ENCODE results near the gene ZGRF1.
"Not testable (repeated sequence)": the region's sequence is repeated elsewhere in the genome, so short reads cannot be mapped to it uniquely, and the experiment has no call there.

ZGRF1 gene

DNA sequence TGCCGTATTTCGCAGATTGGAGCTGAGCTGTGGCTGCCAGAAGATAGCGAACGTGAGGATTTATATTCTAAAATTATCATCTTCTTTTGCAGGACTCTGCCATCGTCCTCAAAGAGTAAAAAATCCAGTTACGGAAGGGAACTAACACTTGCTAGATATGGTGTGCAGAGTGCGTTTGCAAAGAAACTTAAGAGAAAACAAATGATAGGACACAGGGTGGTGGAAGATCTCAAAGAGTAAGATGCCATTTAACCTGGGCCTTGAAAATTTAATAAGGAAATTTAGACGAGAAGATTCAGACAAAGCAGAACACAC is 800 bp upstream of the ZGRF1 start:
- TF ChIP-seq, protein P1, sequence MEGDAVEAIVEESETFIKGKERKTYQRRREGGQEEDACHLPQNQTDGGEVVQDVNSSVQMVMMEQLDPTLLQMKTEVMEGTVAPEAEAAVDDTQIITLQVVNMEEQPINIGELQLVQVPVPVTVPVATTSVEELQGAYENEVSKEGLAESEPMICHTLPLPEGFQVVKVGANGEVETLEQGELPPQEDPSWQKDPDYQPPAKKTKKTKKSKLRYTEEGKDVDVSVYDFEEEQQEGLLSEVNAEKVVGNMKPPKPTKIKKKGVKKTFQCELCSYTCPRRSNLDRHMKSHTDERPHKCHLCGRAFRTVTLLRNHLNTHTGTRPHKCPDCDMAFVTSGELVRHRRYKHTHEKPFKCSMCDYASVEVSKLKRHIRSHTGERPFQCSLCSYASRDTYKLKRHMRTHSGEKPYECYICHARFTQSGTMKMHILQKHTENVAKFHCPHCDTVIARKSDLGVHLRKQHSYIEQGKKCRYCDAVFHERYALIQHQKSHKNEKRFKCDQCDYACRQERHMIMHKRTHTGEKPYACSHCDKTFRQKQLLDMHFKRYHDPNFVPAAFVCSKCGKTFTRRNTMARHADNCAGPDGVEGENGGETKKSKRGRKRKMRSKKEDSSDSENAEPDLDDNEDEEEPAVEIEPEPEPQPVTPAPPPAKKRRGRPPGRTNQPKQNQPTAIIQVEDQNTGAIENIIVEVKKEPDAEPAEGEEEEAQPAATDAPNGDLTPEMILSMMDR (IDR thresholded peaks at IDR 0.05; ENCODE audit: low read depth, low read length, missing control alignments), result no peak
- peak overlapping the region; percentile 79 for H3K4me3 ChIP-seq (ENCODE audit: low read depth, low read length)

DNA sequence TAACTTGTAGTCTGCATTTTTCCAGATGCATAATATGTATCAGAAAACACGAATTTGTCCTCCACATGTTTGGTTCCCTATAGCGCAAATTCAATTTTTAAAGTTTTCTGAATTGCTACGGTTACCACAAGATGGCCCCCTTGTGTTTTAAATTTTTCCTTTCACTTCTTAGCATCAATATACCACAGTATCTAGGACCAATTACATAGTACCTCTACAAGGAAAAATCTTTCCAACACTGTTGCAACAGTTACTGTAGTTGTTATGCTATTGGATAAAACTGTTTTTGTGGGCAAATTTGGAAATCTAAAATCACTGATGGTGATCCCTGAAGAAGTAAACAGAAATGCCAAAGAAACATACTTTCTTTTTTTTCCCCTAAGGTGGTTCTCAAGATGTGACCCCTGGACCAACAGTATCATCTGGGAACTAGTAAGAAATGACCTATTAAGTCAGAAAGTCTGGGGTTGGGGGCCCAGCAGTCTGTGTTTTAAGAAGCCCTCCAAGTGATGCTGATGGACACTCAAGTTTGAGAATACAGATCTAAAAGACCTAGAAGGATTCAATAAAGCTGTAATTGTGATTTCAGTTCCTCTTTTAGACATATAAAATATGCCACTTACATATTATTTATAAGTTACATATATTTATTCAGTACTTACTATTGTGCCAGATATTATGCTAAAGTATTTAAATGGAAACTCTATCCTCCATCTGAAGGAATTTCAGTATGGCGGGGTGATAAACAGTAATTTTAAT is 3.1 kb downstream of the ZGRF1 start:
- no peak for DNase-seq (ENCODE audit: low read depth)
- no peak overlapping the region for H3K4me3 ChIP-seq (ENCODE audit: low read depth, low read length)
- TF ChIP-seq, protein P1 (IDR thresholded peaks at IDR 0.05; ENCODE audit: low read depth, low read length, missing control alignments), result peak; percentile 45

More for the DNA sequence above, 800 bp upstream of the ZGRF1 start:
- DNase-seq (ENCODE audit: low read depth), result no peak

DNA sequence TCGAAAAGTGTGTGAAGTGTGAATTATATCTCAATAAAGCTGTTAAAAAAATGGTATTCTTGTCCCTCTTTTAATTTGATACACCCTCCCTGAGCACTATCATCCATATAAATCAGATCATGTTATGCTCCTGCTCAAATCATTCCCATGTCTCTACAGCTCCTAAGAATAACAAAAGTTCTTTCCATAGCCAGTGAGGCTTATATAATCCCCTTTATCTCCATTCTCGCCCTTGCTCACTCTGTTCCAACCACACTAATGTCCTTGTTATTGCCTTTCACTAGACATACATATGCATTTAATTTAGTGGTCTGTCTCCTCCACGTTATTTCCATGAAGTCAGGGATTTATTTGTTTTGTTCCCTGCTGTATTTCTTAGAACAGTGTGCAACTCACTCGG is 10.5 kb downstream of the ZGRF1 start:
- DNase-seq (ENCODE audit: low read depth), result no peak
- H3K4me3 ChIP-seq (ENCODE audit: low read depth, low read length), result no peak overlapping the region
- TF ChIP-seq, protein P1 (IDR thresholded peaks at IDR 0.05; ENCODE audit: low read depth, low read length, missing control alignments), result no peak

- H3K4me3 ChIP-seq (ENCODE audit: low read depth, low read length), result no peak overlapping the region
- TF ChIP-seq, protein P1 (IDR thresholded peaks at IDR 0.05; ENCODE audit: low read depth, low read length, missing control alignments), result no peak
- DNase-seq (ENCODE audit: low read depth), result no peak
These were observed 19.7 kb downstream of the ZGRF1 start for GRCh38 chr4:112616984-112617383.

GRCh38 chr4:112612814-112613213 is 23.9 kb downstream of the ZGRF1 start:
- H3K4me3 ChIP-seq (ENCODE audit: low read depth, low read length); DNase-seq (ENCODE audit: low read depth): not testable (repeated sequence)

DNA sequence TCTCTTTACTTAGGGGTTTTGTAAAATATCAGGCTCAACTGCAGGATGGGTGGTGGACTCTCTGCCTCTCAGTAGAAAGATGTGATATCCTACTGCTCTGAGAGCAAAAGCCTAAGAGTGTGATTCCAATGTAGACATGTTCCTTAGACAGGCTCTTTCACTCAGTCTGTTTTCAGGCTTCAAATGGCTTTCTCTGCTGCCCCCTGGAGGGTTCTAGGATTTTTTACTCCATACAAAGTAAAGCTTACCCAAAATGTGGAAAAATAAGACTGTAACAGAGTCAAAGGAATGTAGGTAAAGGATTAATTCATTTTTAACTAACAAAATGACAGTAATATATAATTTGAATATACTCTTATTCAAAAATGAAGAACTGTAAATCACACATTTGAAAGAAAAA is 32.1 kb downstream of the ZGRF1 start:
- DNase-seq (ENCODE audit: low read depth), result no peak
- TF ChIP-seq, protein P1 (IDR thresholded peaks at IDR 0.05; ENCODE audit: low read depth, low read length, missing control alignments), result peak; percentile 56
- H3K4me3 ChIP-seq (ENCODE audit: low read depth, low read length), result no peak overlapping the region

DNA sequence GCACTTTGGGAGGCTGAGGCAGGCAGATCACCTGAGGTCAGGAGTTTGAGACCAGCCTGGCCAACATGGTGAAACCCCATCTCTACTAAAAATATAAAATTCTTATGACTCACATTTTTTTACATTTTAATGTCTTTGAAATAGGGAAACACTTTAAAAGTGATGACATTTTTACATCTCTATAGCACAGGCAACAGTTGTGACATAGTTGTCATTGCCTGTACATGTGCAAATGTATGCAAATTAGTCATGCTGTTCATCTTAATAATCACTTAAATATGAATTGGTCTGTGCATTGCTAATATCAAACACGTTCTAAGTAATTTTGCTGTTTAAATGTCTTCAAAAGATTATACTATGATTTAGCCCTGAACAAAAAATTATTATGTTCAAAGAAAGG is 41.7 kb downstream of the ZGRF1 start:
- H3K4me3 ChIP-seq (ENCODE audit: low read depth, low read length), result no peak overlapping the region
- no peak for DNase-seq (ENCODE audit: low read depth)
- TF ChIP-seq, protein P1 (IDR thresholded peaks at IDR 0.05; ENCODE audit: low read depth, low read length, missing control alignments), result no peak
